Hematopoietic multipotent progenitor cell treated with erythropoietin and hydrocortisone succinate and interleukin-3 and kit ligand, for 15 days (in vitro differentiated cells): ENCODE measurements around the gene AKT1.
A peak's percentile ranks its signal among the peaks of the same experiment; 100 is the strongest.

ENCODE experiments used
- DNase-seq: peaks from one replicate; pipeline ENCODE4 v3.0.0-alpha.2; 2015; ENCODE audit warnings: low spot score

AKT1 gene

GRCh38 chr14:104772707-104773504 lies 22.6 kb downstream of the AKT1 start:
- DNase-seq = no peak

- no peak for DNase-seq
Measured at GRCh38 chr14:104771918-104772706, 23.4 kb downstream of the AKT1 start.

- DNase-seq = no peak
Measured at GRCh38 chr14:104771374-104771773, 24.2 kb downstream of the AKT1 start.

GRCh38 chr14:104770851-104771272 lies 24.7 kb downstream of the AKT1 start:
- DNase-seq = no peak

- DNase-seq = no peak
Measured at GRCh38 chr14:104770072-104770579, 25.4 kb downstream of the AKT1 start.

- DNase-seq = no peak
Measured at GRCh38 chr14:104769324-104770071, 26.1 kb downstream of the AKT1 start.

GRCh38 chr14:104768437-104769323 lies 26.9 kb downstream of the AKT1 start:
- DNase-seq = peak; percentile 85

GRCh38 chr14:104767634-104767918 lies 28.0 kb downstream of the AKT1 start:
- DNase-seq = no peak

GRCh38 chr14:104766863-104767633 lies 28.5 kb downstream of the AKT1 start:
- DNase-seq = no peak

- no peak for DNase-seq
Measured at GRCh38 chr14:104766256-104766862, 29.2 kb downstream of the AKT1 start.

GRCh38 chr14:104765517-104765916 lies 30.0 kb downstream of the AKT1 start:
- DNase-seq = no peak

GRCh38 chr14:104758981-104759969 lies 36.3 kb downstream of the AKT1 start:
- no peak for DNase-seq

- DNase-seq = no peak
Measured at GRCh38 chr14:104757681-104758392, 37.7 kb downstream of the AKT1 start.

GRCh38 chr14:104757238-104757585 lies 38.3 kb downstream of the AKT1 start:
- no peak for DNase-seq

- no peak for DNase-seq
Measured at GRCh38 chr14:104756477-104757237, 38.9 kb downstream of the AKT1 start.

- DNase-seq = no peak
Measured at GRCh38 chr14:104755621-104756020, 39.9 kb downstream of the AKT1 start.

- DNase-seq = no peak
Measured at GRCh38 chr14:104754213-104754851, 41.2 kb downstream of the AKT1 start.
